Gastroesophageal sphincter (tissue), 4 donors: Measurements from ENCODE around the gene SPTBN5. TPM values are rescaled to one million over a fixed set of nuclear protein-coding genes. Genes with fewer than 3 reads are reported as not detected.

Experiments
- ATAC-seq: fragments of 150-250 bp; one replicate; pipeline ENCODE4 v1.9.1; 2016; ENCODE audit warnings: mild to moderate bottlenecking, moderate library complexity
- H3K27ac ChIP-seq, 4 donors: fragments of 200-600 bp; sonication (generic) in 3 of 4; 1 replicate in 3 of 4; 2 replicates in 1 of 4; pipeline ENCODE4 v1.5.1; 2016 to 2019
- H3K27me3 ChIP-seq: fragments of 200-600 bp; sonication (generic); one replicate; pipeline ENCODE4 v1.5.1; 2019
- H3K36me3 ChIP-seq, 2 donors: fragments of 200-600 bp; sonication (generic); one replicate each; pipeline ENCODE4 v1.5.1; 2019; ENCODE audit warnings: control low read depth in 1 of 2
- H3K4me1 ChIP-seq, 3 donors: fragments of 200-600 bp; sonication (generic); 1 replicate in 2 of 3; 2 replicates in 1 of 3; pipeline ENCODE4 v1.5.1; 2016 to 2019; ENCODE audit warnings: control low read depth in 2 of 3
- H3K4me3 ChIP-seq, 2 donors: fragments of 200-600 bp; sonication (generic); one replicate each; pipeline ENCODE4 v1.5.1; 2019; ENCODE audit warnings: mild to moderate bottlenecking in 1 of 2, moderate library complexity in 1 of 2
- H3K9me3 ChIP-seq, 3 donors: fragments of 200-600 bp; sonication (generic); one replicate each; pipeline ENCODE4 v1.5.1; 2017 to 2019; ENCODE audit warnings: control low read depth in 2 of 3
- EP300 ChIP-seq: sonication (generic); formaldehyde crosslinking; IDR thresholded peaks from one replicate; pipeline ENCODE4 v1.6.1; 2017; ENCODE audit warnings: antibody characterized with exemption, mild to moderate bottlenecking
- POLR2A ChIP-seq, 2 donors: fragments of 450-650 bp; IDR thresholded peaks; one replicate each; pipeline ENCODE4 v1.6.1; 2017; ENCODE audit warnings: antibody characterized with exemption in 2 of 2, mild to moderate bottlenecking in 2 of 2, moderate library complexity in 1 of 2
- POLR2AphosphoS5 ChIP-seq: sonication (generic); formaldehyde crosslinking; IDR thresholded peaks from one replicate; pipeline ENCODE4 v1.6.1; 2017; ENCODE audit warnings: antibody characterized with exemption
- WGBS, 2 donors: methylation state at CpG; one replicate each; pipeline ENCODE4 v1.1.5; 2018; ENCODE audit warnings: low coverage in 1 of 2; 5-methylcytosine and 5-hydroxymethylcytosine counted together
- total RNA-seq, 4 donors: library from RNA; depleted of rRNA; stranded (reverse); fragments of >200 nt; gene quantifications; one replicate each; pipeline ENCODE4 v1.1.0, GENCODE V29; 2016
- TF ChIP-seq, protein P1 (sequence below), 4 experiments: fragments of 200-600 bp in 2 of 4; fragments of 450-650 bp in 2 of 4; sonication (generic) in 1 of 4; IDR thresholded peaks; one replicate each; pipeline ENCODE4 v1.5.1; 2017 to 2019; ENCODE audit warnings: antibody characterized with exemption in 4 of 4, mild to moderate bottlenecking in 2 of 4, moderate library complexity in 2 of 4

Gene SPTBN5
- total RNA-seq, 4 donors from 2014 or later, result 0.13 to 0.93 (median 0.38) TPM

GRCh38 chr15:41855261-41855961 lies 38.4 kb downstream of the SPTBN5 start:
- no peak for ATAC-seq
- Histone ChIP-seq H3K4me1 (no peaks in the 10 kb centered on the region), H3K36me3 (no peaks in the 10 kb centered on the region), H3K4me3 (no peak overlapping the region), H3K9me3 (no peaks in the 10 kb centered on the region), H3K27ac (no peak overlapping the region), H3K27me3 (peaks cover 82% of the 10 kb centered on the region)
- 65 to 68% methylated on average over 4 to 6 of the region's 30 CpGs for WGBS, 2 donors
- TF ChIP-seq POLR2AphosphoS5 (no peak), POLR2A (IDR thresholded peaks at IDR 0.05) (no peak), EP300 (no peak)
- TF ChIP-seq, protein P1, sequence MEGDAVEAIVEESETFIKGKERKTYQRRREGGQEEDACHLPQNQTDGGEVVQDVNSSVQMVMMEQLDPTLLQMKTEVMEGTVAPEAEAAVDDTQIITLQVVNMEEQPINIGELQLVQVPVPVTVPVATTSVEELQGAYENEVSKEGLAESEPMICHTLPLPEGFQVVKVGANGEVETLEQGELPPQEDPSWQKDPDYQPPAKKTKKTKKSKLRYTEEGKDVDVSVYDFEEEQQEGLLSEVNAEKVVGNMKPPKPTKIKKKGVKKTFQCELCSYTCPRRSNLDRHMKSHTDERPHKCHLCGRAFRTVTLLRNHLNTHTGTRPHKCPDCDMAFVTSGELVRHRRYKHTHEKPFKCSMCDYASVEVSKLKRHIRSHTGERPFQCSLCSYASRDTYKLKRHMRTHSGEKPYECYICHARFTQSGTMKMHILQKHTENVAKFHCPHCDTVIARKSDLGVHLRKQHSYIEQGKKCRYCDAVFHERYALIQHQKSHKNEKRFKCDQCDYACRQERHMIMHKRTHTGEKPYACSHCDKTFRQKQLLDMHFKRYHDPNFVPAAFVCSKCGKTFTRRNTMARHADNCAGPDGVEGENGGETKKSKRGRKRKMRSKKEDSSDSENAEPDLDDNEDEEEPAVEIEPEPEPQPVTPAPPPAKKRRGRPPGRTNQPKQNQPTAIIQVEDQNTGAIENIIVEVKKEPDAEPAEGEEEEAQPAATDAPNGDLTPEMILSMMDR (IDR thresholded peaks at IDR 0.05), result no peak

DNA sequence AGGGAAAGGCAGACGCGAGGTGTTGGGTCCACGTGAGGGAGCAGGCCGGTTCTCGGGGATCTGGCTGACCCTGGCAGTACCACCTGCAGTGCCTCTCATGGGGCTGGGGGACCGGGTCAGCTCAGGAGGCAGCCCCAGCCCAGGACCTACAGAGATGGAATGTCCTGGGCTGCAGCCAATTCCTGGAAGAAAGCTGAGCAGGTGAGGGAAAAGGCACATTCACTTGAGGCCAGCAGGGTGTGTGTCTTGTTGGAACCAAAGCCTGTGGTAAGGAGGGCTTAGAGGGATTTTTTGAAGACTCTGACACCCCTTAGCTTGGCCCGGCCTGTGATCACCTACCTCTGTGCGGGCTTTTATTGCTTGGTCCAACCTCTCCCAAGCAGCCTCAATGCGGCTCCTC lies 39.4 kb downstream of the SPTBN5 start:
- Histone ChIP-seq H3K4me3 (no peak overlapping the region), H3K27me3 (peaks cover 82% of the 10 kb centered on the region), H3K9me3 (no peaks in the 10 kb centered on the region), H3K36me3 (no peaks in the 10 kb centered on the region), H3K4me1 (no peaks in the 10 kb centered on the region), H3K27ac (no peak overlapping the region)
- TF ChIP-seq EP300 (no peak), POLR2A (IDR thresholded peaks at IDR 0.05) (no peak), POLR2AphosphoS5 (no peak)
- TF ChIP-seq, protein P1 (IDR thresholded peaks at IDR 0.05), result no peak
- ATAC-seq, result no peak
- 93 to 100% methylated on average over 1 to 2 of the region's 9 CpGs for WGBS, 2 donors

GRCh38 chr15:41853831-41854230 lies 40.0 kb downstream of the SPTBN5 start:
- Histone ChIP-seq H3K4me3 (no peak overlapping the region), H3K36me3 (peaks cover 0 to 3% of the 10 kb centered on the region in 2 donors), H3K9me3 (no peaks in the 10 kb centered on the region), H3K27ac (no peak overlapping the region), H3K4me1 (no peaks in the 10 kb centered on the region), H3K27me3 (peaks cover 78% of the 10 kb centered on the region)
- no CpG with 5 or more reads among the region's 10 CpGs for WGBS, 2 donors
- ATAC-seq, result no peak
- TF ChIP-seq, protein P1 (IDR thresholded peaks at IDR 0.05), result no peak
- TF ChIP-seq POLR2AphosphoS5 (no peak), POLR2A (IDR thresholded peaks at IDR 0.05) (no peak), EP300 (no peak)

DNA sequence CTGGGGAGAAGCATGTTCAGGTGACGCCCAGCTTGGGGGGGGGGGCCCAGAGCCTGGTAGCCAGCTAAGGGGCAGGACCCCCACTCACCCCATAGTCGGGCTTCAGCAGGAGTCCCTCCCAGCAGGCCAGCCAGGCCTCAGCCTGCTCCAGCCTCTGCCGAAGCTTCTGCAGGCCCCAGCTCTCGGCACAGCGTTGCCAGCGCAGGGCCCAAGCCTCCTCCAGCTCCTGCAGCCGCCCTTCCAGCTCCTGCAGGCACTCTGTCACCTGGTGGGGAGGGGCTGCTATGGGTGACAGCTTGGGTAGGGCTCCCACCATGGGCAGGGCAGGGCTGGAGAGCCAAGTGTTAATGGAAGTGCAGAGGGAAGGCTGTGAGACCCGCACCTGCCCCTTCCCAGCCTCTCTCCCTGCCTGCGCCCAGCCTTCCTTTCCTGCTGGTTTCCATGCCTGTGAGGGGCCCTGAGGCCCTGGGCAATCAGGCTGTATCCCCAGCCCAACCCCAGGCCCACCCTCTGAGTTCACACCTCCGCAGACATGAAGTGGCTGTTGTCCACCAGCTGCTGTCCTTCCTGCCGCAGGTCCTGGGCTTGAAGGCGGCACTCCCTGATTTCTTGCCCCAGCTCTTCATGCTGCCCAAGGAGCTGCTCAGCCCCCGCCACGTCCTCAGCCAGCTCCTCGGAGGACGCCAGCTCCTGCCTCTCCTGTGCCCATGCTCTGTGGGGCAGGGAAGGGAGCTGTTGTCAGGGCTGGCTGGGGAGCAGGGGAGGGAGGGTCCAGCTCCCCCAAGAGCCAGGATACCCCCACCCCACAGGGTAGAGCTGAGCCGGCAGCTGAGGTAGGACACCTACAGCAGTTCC lies 40.9 kb downstream of the SPTBN5 start:
- peaks cover 0 to 12% of the 10 kb centered on the region in 2 donors for H3K36me3 ChIP-seq
- WGBS, 2 donors, result 95% methylated on average over 4 of the region's 17 CpGs; no CpG with 5 or more reads in 1 of the 2 donors
- ATAC-seq, result no peak
- peaks cover 70% of the 10 kb centered on the region for H3K27me3 ChIP-seq
- H3K27ac ChIP-seq, result no peak overlapping the region
- no peak overlapping the region for H3K4me3 ChIP-seq
- no peaks in the 10 kb centered on the region for H3K9me3 ChIP-seq
- H3K4me1 ChIP-seq, result no peaks in the 10 kb centered on the region
- TF ChIP-seq POLR2AphosphoS5 (no peak), EP300 (no peak), POLR2A (IDR thresholded peaks at IDR 0.05) (no peak)
- TF ChIP-seq, protein P1 (IDR thresholded peaks at IDR 0.05), result no peak
